ENCODE results near the gene TRPC1.

Gene TRPC1

DNA sequence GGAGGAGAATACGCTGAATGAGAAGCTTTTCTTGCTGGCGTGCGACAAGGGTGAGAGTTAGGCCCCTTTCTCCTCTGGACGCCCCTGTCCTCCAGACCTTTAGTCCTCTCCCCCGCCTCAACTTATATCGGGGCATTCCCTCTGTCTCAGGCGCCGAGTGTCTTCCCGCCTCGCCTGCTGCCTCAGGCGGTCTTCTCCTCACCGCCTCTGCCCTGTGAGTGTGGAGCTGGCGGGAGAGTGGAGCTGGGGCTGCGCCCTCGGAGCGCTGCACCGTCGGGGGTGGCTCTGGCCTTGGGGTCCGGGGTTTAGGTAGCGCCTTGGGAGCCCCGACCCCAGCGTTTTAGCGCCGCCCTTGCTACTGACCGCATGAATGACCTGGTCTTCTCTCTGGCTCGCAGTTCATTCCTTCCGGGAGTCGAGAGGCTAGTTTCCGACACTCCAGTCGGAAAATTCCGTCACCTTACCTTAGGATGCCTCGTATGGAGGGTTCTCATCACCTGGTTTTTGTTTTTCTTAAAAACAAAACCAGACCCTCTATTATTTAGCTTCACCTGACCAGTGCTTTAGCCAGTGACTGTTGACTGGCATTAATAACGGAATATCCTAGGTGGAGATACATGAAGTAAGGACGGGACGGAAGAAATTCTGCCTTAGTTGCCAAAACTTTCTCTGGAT, 985 bp downstream of the TRPC1 start:
- TF ChIP-seq TAF1 (IDR thresholded peaks at IDR 0.05; ENCODE audit: low read depth) (no peak), YY1 (IDR thresholded peaks at IDR 0.05; ENCODE audit: low read depth) (no peak), EGR1 (IDR thresholded peaks at IDR 0.05) (no peak), RAD21 (IDR thresholded peaks at IDR 0.05; ENCODE audit: low read depth) (no peak)

DNA sequence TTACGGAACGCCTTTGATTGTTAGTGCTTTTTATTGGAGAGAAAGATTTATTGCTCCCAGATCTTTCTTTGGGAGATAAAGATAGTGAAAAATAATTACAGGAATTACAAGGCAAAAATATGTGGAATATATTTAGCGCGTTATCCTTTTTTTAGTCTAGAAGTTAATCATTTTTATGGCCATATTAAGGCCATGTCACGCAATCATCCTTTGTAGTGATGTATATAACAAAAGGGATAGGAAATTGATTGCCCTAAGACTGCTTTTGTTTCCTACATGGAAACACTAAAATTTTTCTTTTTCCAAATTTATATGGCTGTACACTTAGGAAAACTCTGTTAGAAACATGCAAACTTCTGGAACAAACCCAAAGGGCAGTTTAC, 1.5 kb downstream of the TRPC1 start:
- TF ChIP-seq RAD21 (IDR thresholded peaks at IDR 0.05; ENCODE audit: low read depth) = no peak
- no peak for TF ChIP-seq TAF1 (IDR thresholded peaks at IDR 0.05; ENCODE audit: low read depth)
- no peak for TF ChIP-seq EGR1 (IDR thresholded peaks at IDR 0.05)
- no peak for TF ChIP-seq EP300 (IDR thresholded peaks at IDR 0.05; ENCODE audit: borderline replicate concordance)
- TF ChIP-seq TCF12 (IDR thresholded peaks at IDR 0.05; ENCODE audit: low read depth) = no peak
- TF ChIP-seq NFIC (IDR thresholded peaks at IDR 0.05) = no peak
- no peak for TF ChIP-seq TEAD4 (IDR thresholded peaks at IDR 0.05)
- TF ChIP-seq, protein P1, sequence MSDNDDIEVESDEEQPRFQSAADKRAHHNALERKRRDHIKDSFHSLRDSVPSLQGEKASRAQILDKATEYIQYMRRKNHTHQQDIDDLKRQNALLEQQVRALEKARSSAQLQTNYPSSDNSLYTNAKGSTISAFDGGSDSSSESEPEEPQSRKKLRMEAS (IDR thresholded peaks at IDR 0.05) = no peak
- TF ChIP-seq, protein P2, sequence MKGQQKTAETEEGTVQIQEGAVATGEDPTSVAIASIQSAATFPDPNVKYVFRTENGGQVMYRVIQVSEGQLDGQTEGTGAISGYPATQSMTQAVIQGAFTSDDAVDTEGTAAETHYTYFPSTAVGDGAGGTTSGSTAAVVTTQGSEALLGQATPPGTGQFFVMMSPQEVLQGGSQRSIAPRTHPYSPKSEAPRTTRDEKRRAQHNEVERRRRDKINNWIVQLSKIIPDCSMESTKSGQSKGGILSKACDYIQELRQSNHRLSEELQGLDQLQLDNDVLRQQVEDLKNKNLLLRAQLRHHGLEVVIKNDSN (IDR thresholded peaks at IDR 0.05) = no peak
- no peak for TF ChIP-seq CEBPB (IDR thresholded peaks at IDR 0.05)
- TF ChIP-seq YY1 (IDR thresholded peaks at IDR 0.05; ENCODE audit: low read depth) = no peak
- no peak for TF ChIP-seq ZBTB7A (IDR thresholded peaks at IDR 0.05; ENCODE audit: low read depth)
- TF ChIP-seq CREB1 (IDR thresholded peaks at IDR 0.05; ENCODE audit: low read depth) = no peak
- TF ChIP-seq, protein P3, sequence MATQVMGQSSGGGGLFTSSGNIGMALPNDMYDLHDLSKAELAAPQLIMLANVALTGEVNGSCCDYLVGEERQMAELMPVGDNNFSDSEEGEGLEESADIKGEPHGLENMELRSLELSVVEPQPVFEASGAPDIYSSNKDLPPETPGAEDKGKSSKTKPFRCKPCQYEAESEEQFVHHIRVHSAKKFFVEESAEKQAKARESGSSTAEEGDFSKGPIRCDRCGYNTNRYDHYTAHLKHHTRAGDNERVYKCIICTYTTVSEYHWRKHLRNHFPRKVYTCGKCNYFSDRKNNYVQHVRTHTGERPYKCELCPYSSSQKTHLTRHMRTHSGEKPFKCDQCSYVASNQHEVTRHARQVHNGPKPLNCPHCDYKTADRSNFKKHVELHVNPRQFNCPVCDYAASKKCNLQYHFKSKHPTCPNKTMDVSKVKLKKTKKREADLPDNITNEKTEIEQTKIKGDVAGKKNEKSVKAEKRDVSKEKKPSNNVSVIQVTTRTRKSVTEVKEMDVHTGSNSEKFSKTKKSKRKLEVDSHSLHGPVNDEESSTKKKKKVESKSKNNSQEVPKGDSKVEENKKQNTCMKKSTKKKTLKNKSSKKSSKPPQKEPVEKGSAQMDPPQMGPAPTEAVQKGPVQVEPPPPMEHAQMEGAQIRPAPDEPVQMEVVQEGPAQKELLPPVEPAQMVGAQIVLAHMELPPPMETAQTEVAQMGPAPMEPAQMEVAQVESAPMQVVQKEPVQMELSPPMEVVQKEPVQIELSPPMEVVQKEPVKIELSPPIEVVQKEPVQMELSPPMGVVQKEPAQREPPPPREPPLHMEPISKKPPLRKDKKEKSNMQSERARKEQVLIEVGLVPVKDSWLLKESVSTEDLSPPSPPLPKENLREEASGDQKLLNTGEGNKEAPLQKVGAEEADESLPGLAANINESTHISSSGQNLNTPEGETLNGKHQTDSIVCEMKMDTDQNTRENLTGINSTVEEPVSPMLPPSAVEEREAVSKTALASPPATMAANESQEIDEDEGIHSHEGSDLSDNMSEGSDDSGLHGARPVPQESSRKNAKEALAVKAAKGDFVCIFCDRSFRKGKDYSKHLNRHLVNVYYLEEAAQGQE (IDR thresholded peaks at IDR 0.05; ENCODE audit: low read depth) = no peak

DNA sequence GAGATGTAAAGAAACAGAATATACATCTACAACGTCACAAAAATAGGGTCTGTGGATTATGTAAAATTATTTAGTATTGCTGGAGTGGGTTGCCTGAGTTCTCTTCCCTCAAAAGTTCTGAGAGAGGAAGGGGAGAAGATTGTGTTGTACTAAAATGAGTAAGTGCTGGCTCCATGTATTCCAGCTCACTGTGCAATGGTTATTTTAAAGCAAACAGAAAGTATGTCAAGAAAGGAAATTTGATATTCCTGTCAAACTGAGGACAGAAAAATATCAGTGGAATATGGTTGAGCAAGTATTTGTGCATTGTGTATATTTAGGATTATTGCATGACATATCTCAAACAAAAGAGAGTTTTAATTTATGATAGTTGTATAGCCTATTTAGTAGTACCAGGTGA, 2.2 kb downstream of the TRPC1 start:
- TF ChIP-seq RAD21 (IDR thresholded peaks at IDR 0.05; ENCODE audit: low read depth) = no peak

DNA sequence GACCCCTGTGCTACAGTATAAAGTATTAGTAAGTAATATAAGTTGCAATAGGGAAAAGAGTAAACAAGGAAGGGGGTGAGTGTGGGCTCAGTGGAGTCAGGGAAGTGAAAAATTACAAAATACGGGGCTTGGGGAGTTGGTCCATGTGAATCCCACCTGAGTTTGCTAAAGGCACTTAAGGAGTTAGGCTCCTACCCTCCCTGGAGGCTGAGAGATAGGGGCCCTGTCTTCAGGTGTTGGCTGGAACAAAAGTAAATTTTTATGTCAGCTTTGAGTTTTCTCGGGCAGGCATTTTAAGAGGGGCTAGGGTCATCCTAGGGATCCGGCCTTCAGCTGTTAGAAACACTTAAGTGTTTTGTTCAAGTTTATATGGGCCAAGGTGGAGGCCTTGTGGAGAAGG, 8.2 kb downstream of the TRPC1 start:
- TF ChIP-seq TAF1 (IDR thresholded peaks at IDR 0.05; ENCODE audit: low read depth) (no peak), YY1 (IDR thresholded peaks at IDR 0.05; ENCODE audit: low read depth) (no peak), FOXM1 (IDR thresholded peaks at IDR 0.05; ENCODE audit: borderline replicate concordance, low read depth) (no peak), EP300 (IDR thresholded peaks at IDR 0.05; ENCODE audit: borderline replicate concordance) (no peak), ZBTB7A (IDR thresholded peaks at IDR 0.05; ENCODE audit: low read depth) (no peak), EGR1 (IDR thresholded peaks at IDR 0.05) (no peak)

DNA sequence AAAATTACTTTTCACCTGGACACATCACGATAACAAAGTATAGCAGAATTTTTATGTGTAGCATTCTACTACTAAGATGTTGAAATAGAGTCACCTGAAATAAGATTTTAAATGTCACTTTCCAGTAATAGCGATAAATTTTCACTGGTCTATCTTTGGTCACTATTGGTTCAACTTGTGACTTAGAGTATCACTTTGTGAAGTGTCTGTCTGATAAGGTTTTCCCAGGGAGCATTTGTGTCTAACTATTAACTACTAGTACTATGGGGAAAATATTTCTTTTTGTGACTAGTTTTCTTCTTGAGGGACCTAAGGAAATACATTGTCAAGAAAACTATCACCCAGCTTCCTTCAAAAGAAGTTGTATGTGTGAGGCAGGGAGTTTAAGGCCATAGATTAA, 11.0 kb downstream of the TRPC1 start:
- TF ChIP-seq RAD21 (IDR thresholded peaks at IDR 0.05; ENCODE audit: low read depth) = no peak
- no peak for TF ChIP-seq CEBPB (IDR thresholded peaks at IDR 0.05)
- no peak for TF ChIP-seq TEAD4 (IDR thresholded peaks at IDR 0.05)
- TF ChIP-seq, protein P2 (IDR thresholded peaks at IDR 0.05) = no peak
- TF ChIP-seq ZBTB7A (IDR thresholded peaks at IDR 0.05; ENCODE audit: low read depth) = no peak
- TF ChIP-seq FOXM1 (IDR thresholded peaks at IDR 0.05; ENCODE audit: borderline replicate concordance, low read depth) = no peak
- TF ChIP-seq CREB1 (IDR thresholded peaks at IDR 0.05; ENCODE audit: low read depth) = no peak
- no peak for TF ChIP-seq EGR1 (IDR thresholded peaks at IDR 0.05)
- no peak for TF ChIP-seq EP300 (IDR thresholded peaks at IDR 0.05; ENCODE audit: borderline replicate concordance)
- no peak for TF ChIP-seq NFIC (IDR thresholded peaks at IDR 0.05)
- TF ChIP-seq, protein P1 (IDR thresholded peaks at IDR 0.05) = no peak

DNA sequence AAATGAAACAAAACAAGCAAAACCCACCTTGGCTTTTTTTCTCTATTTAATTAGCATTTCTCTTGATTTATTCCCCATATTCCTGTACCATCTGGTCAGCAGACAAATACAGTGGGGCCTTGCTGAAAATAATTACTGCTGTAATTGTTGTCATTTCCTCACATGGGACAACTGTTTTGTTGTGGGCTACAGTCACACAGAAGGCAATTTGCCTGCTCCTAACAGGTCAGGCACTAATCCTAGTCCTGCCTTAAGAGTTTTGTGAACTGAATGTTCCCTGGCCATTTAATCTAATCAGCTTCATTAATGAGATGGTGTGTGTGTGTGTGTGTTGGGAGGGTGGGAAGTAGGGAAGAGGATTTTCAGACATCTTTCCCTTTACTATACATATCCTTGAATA, 11.6 kb downstream of the TRPC1 start:
- TF ChIP-seq NFIC (IDR thresholded peaks at IDR 0.05) (no peak), ZBTB7A (IDR thresholded peaks at IDR 0.05; ENCODE audit: low read depth) (no peak), FOXM1 (IDR thresholded peaks at IDR 0.05; ENCODE audit: borderline replicate concordance, low read depth) (no peak), CEBPB (IDR thresholded peaks at IDR 0.05) (no peak), YY1 (IDR thresholded peaks at IDR 0.05; ENCODE audit: low read depth) (no peak), TEAD4 (IDR thresholded peaks at IDR 0.05) (no peak), CREB1 (IDR thresholded peaks at IDR 0.05; ENCODE audit: low read depth) (no peak), TCF12 (IDR thresholded peaks at IDR 0.05; ENCODE audit: low read depth) (no peak), TAF1 (IDR thresholded peaks at IDR 0.05; ENCODE audit: low read depth) (no peak), EP300 (IDR thresholded peaks at IDR 0.05; ENCODE audit: borderline replicate concordance) (no peak)
- TF ChIP-seq, protein P3 (IDR thresholded peaks at IDR 0.05; ENCODE audit: low read depth) = no peak
- TF ChIP-seq, protein P2 (IDR thresholded peaks at IDR 0.05) = no peak
- TF ChIP-seq, protein P1 (IDR thresholded peaks at IDR 0.05) = no peak

All from Ishikawa (cell line).